Liver (tissue), 9 donors: ENCODE results near the gene IMMP1L. TPM values are rescaled to one million over a fixed set of nuclear protein-coding genes. Genes with fewer than 3 reads are reported as not detected.

Experiments used
- DNase-seq: peaks from one replicate; pipeline ENCODE4 v3.0.0-alpha.2; 2017; ENCODE audit warnings: low spot score
- H3K27ac ChIP-seq, 2 donors: one replicate each; pipeline ENCODE4 v1.7.0; 2013; ENCODE audit warnings: inconsistent platforms in 2 of 2, low read length in 2 of 2, control low read depth in 1 of 2, low read depth in 1 of 2, mild to moderate bottlenecking in 1 of 2
- H3K27me3 ChIP-seq, 4 donors: one replicate each; pipeline versions ENCODE4 v1.6.1 to v1.7.0; 2013; ENCODE audit warnings: low read length in 3 of 4, inconsistent platforms in 1 of 4, mild to moderate bottlenecking in 1 of 4, moderate library complexity in 1 of 4; ENCODE audit not compliant: control insufficient read depth in 4 of 4, insufficient read depth in 4 of 4
- H3K36me3 ChIP-seq, 4 donors: one replicate each; pipeline versions ENCODE4 v1.6.1 to v1.7.0; 2013; ENCODE audit warnings: low read length in 3 of 4, mild to moderate bottlenecking in 3 of 4, low read depth in 1 of 4, moderate library complexity in 1 of 4; ENCODE audit not compliant: control insufficient read depth in 4 of 4, insufficient read depth in 3 of 4
- H3K4me1 ChIP-seq, 4 donors: one replicate each; pipeline versions ENCODE4 v1.6.1 to v1.7.0; 2013; ENCODE audit warnings: low read length in 3 of 4, mild to moderate bottlenecking in 3 of 4, moderate library complexity in 1 of 4; ENCODE audit not compliant: control insufficient read depth in 4 of 4, insufficient read depth in 4 of 4
- H3K4me3 ChIP-seq, 3 donors: one replicate each; pipeline versions ENCODE4 v1.6.1 to v1.7.0; 2013; ENCODE audit warnings: low read length in 3 of 3, control low read depth in 1 of 3, low read depth in 1 of 3, mild to moderate bottlenecking in 1 of 3
- H3K9ac ChIP-seq, 2 donors: one replicate each; pipeline ENCODE4 v1.7.0; 2013; ENCODE audit warnings: low read length in 2 of 2, mild to moderate bottlenecking in 2 of 2, moderate library complexity in 2 of 2, control low read depth in 1 of 2, low read depth in 1 of 2
- H3K9me3 ChIP-seq, 4 donors: one replicate each; pipeline versions ENCODE4 v1.6.1 to v1.7.0; 2013; ENCODE audit warnings: low read length in 3 of 4; ENCODE audit not compliant: control insufficient read depth in 4 of 4
- EGR1 ChIP-seq, 2 donors: IDR thresholded peaks; 2 replicates each; pipeline ENCODE4 v1.6.1; 2016 to 2018; ENCODE audit warnings: antibody characterized with exemption in 2 of 2, low read depth in 2 of 2
- FOXA1 ChIP-seq: IDR thresholded peaks from 2 replicates; pipeline ENCODE4 v1.6.1; 2016; ENCODE audit warnings: antibody characterized with exemption
- FOXA2 ChIP-seq: IDR thresholded peaks from 2 replicates; pipeline ENCODE4 v1.6.1; 2016; ENCODE audit warnings: antibody characterized with exemption
- HNF4A ChIP-seq, 2 donors: conservative IDR thresholded peaks; 2 replicates each; pipeline ENCODE4 v1.6.1; 2016; ENCODE audit warnings: antibody characterized with exemption in 2 of 2, mild to moderate bottlenecking in 2 of 2
- HNF4G ChIP-seq: IDR thresholded peaks from 2 replicates; pipeline ENCODE4 v1.6.1; 2016; ENCODE audit warnings: antibody characterized with exemption
- JUND ChIP-seq, 2 donors: IDR thresholded peaks; 2 replicates each; pipeline ENCODE4 v1.6.1; 2016; ENCODE audit warnings: antibody characterized with exemption in 2 of 2
- NR2F2 ChIP-seq: IDR thresholded peaks from 2 replicates; pipeline ENCODE4 v1.6.1; 2016; ENCODE audit warnings: antibody characterized with exemption
- RAD21 ChIP-seq, 2 donors: IDR thresholded peaks; 2 replicates each; pipeline ENCODE4 v1.6.1; 2016; ENCODE audit warnings: antibody characterized with exemption in 2 of 2, mild to moderate bottlenecking in 2 of 2
- RXRA ChIP-seq, 2 donors: IDR thresholded peaks; 2 replicates each; pipeline ENCODE4 v1.6.1; 2017 to 2018; ENCODE audit warnings: antibody characterized with exemption in 2 of 2, mild to moderate bottlenecking in 1 of 2
- SP1 ChIP-seq: IDR thresholded peaks from 2 replicates; pipeline ENCODE4 v1.6.1; 2018; ENCODE audit warnings: antibody characterized with exemption, mild to moderate bottlenecking
- TAF1 ChIP-seq: conservative IDR thresholded peaks from 2 replicates; pipeline ENCODE4 v1.6.1; 2016; ENCODE audit warnings: antibody characterized with exemption, mild to moderate bottlenecking
- WGBS: extraction: QIAGEN DNeasy Blood & Tissue Kit; methylation state at CpG from one replicate; pipeline ENCODE4 v1.1.7; 2013; 5-methylcytosine and 5-hydroxymethylcytosine counted together
- polyA plus RNA-seq, 2 donors: library from polyadenylated mRNA; stranded (reverse) in 1 of 2; unstranded in 1 of 2; fragments of 200-250 nt in 1 of 2; fragments of >200 nt in 1 of 2; fragmentation: Nextera tagmentation in 1 of 2; extraction: Ambion mirVana in 1 of 2; gene quantifications; one replicate each; pipeline versions ENCODE4 v1.2.1 to v1.2.3, GENCODE V29; 2013 to 2015
- total RNA-seq, 2 donors: library from RNA; depleted of rRNA; stranded (reverse); fragments of >200 nt; gene quantifications; one replicate each; pipeline ENCODE4 v1.2.3, GENCODE V29; 2014
- TF ChIP-seq, protein P1 (sequence below): IDR thresholded peaks from 2 replicates; pipeline ENCODE4 v1.6.1; 2016; ENCODE audit warnings: antibody characterized with exemption
- TF ChIP-seq, protein P2 (sequence below): IDR thresholded peaks from 2 replicates; pipeline ENCODE4 v1.6.1; 2016; ENCODE audit warnings: antibody characterized with exemption, mild to moderate bottlenecking
- TF ChIP-seq, protein P3 (sequence below): IDR thresholded peaks from 2 replicates; pipeline ENCODE4 v1.6.1; 2016; ENCODE audit warnings: antibody characterized with exemption
- TF ChIP-seq, protein P4 (sequence below): IDR thresholded peaks from 2 replicates; pipeline ENCODE4 v1.6.1; 2016; ENCODE audit warnings: antibody characterized with exemption
- donor health status: healthy.
- donor health status: healthy.
- donor health status: healthy.
- donor health status: healthy.
- donor health status: healthy.

The IMMP1L gene
- total and polyA plus RNA-seq, 4 donors, result 8.2 to 28.1 (median 15.2) TPM

DNA sequence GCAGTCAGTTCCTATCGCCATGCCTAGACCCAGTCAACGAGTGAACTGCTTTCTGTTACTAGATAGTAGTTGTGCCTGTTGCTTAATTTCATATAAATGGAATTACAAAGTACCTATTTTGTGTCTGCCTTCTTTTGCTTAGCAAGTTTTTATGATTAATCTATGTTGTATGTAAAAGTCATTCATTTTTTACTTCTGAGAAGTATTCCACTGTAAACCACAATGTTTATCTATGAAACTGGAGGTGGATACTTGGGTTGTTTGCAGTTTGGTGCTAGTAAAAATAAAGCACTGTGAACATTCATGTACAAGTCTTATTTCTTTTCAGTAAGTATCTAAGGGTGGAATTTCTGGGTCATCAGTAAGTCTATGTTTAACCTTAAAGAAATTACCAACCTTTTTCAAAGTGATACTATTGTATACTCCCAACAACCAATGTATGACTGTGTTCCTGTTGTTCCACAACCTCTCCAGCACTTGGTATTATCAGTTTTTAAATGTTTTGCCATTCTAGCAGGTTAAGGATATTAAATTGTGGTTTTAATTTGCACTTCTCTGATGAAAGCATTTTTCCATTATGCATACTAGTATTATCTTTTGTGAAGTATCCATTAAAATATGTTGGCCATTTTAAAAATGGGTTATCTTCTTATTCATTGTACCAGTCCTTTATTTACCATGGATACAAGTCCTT is 71.5 kb downstream of the IMMP1L start (continued):
- TF ChIP-seq NR2F2, result no peak

DNA sequence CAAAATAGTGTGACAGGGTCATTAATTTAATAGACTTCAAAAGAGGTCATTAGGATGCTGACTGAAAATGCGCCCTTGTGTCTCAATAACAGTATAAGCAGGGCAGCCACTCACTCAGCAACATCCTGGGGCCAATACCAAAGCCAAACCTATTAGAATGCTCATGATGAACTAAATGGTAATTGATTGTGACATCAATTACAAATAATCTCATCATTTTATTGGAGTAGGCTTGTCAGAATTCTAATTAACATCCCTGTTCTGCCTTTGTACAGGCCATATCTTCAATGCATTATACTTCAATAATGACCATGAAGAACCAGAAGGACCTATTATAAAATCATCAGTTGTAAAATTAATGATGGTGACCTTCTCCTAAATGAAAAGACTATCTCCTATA is 75.6 kb downstream of the IMMP1L start:
- no peak overlapping the region for H3K9ac ChIP-seq
- no peaks in the 10 kb centered on the region for H3K27me3 ChIP-seq
- H3K36me3 ChIP-seq, result peaks cover 0 to 4% (median 0%) of the 10 kb centered on the region in 4 donors
- H3K4me3 ChIP-seq, result no peak overlapping the region
- no peak for TF ChIP-seq SP1
- TF ChIP-seq NR2F2, result no peak
- TF ChIP-seq, protein P1, sequence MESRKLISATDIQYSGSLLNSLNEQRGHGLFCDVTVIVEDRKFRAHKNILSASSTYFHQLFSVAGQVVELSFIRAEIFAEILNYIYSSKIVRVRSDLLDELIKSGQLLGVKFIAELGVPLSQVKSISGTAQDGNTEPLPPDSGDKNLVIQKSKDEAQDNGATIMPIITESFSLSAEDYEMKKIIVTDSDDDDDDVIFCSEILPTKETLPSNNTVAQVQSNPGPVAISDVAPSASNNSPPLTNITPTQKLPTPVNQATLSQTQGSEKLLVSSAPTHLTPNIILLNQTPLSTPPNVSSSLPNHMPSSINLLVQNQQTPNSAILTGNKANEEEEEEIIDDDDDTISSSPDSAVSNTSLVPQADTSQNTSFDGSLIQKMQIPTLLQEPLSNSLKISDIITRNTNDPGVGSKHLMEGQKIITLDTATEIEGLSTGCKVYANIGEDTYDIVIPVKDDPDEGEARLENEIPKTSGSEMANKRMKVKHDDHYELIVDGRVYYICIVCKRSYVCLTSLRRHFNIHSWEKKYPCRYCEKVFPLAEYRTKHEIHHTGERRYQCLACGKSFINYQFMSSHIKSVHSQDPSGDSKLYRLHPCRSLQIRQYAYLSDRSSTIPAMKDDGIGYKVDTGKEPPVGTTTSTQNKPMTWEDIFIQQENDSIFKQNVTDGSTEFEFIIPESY, result no peak
- TF ChIP-seq, protein P2, sequence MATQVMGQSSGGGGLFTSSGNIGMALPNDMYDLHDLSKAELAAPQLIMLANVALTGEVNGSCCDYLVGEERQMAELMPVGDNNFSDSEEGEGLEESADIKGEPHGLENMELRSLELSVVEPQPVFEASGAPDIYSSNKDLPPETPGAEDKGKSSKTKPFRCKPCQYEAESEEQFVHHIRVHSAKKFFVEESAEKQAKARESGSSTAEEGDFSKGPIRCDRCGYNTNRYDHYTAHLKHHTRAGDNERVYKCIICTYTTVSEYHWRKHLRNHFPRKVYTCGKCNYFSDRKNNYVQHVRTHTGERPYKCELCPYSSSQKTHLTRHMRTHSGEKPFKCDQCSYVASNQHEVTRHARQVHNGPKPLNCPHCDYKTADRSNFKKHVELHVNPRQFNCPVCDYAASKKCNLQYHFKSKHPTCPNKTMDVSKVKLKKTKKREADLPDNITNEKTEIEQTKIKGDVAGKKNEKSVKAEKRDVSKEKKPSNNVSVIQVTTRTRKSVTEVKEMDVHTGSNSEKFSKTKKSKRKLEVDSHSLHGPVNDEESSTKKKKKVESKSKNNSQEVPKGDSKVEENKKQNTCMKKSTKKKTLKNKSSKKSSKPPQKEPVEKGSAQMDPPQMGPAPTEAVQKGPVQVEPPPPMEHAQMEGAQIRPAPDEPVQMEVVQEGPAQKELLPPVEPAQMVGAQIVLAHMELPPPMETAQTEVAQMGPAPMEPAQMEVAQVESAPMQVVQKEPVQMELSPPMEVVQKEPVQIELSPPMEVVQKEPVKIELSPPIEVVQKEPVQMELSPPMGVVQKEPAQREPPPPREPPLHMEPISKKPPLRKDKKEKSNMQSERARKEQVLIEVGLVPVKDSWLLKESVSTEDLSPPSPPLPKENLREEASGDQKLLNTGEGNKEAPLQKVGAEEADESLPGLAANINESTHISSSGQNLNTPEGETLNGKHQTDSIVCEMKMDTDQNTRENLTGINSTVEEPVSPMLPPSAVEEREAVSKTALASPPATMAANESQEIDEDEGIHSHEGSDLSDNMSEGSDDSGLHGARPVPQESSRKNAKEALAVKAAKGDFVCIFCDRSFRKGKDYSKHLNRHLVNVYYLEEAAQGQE, result no peak
- no peak for TF ChIP-seq HNF4A (conservative IDR thresholded peaks at IDR 0.05)
- no peak for TF ChIP-seq EGR1 (IDR thresholded peaks at IDR 0.05; ENCODE audit: low read depth in 2 of 2)
- TF ChIP-seq RXRA (IDR thresholded peaks at IDR 0.05), result no peak
- 99% methylated on average over 1 of the region's 1 CpG for WGBS
- no peak for DNase-seq
- no peaks in the 10 kb centered on the region for H3K9me3 ChIP-seq
- H3K27ac ChIP-seq, result no peak overlapping the region
- H3K4me1 ChIP-seq, result no peaks in the 10 kb centered on the region

DNA sequence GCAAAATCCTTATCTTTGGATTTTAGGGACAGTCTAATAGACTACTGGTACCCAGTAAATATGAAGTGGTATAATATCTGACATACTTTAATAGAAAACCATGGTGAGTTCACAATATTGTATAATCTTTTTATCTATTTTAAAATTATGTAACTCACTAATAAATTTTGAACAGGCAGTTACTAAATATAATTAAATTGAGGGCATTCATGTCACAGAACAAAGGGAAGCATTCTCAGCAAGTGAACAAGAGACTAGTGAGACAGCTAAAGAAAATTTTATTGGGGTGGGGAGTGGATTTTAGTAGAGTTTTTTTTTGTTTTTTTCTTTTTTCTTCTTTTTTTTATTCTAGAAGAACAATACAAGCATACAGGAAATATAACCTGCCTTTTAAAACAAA is 84.8 kb downstream of the IMMP1L start:
- H3K27me3 ChIP-seq, result no peaks in the 10 kb centered on the region
- TF ChIP-seq HNF4A (conservative IDR thresholded peaks at IDR 0.05) (no peak), SP1 (no peak), HNF4G (no peak), TAF1 (no peak), EGR1 (IDR thresholded peaks at IDR 0.05; ENCODE audit: low read depth in 2 of 2) (no peak), FOXA2 (no peak), JUND (IDR thresholded peaks at IDR 0.05) (no peak), NR2F2 (no peak), FOXA1 (no peak), RAD21 (IDR thresholded peaks at IDR 0.05) (no peak)
- TF ChIP-seq, protein P2, result no peak
- TF ChIP-seq, protein P3, sequence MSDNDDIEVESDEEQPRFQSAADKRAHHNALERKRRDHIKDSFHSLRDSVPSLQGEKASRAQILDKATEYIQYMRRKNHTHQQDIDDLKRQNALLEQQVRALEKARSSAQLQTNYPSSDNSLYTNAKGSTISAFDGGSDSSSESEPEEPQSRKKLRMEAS, result no peak
- TF ChIP-seq, protein P1, result no peak
- TF ChIP-seq, protein P4, sequence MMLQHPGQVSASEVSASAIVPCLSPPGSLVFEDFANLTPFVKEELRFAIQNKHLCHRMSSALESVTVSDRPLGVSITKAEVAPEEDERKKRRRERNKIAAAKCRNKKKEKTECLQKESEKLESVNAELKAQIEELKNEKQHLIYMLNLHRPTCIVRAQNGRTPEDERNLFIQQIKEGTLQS, result no peak
- H3K4me3 ChIP-seq, result no peak overlapping the region
- H3K9ac ChIP-seq, result no peak overlapping the region
- H3K27ac ChIP-seq, result no peak overlapping the region
- peaks cover 0 to 4% (median 0%) of the 10 kb centered on the region in 4 donors for H3K36me3 ChIP-seq
- no peak for DNase-seq
- no peaks in the 10 kb centered on the region for H3K9me3 ChIP-seq
- no peaks in the 10 kb centered on the region for H3K4me1 ChIP-seq
